WTC11 (cell line): ENCODE results near the gene PRKCZ. TPM values are rescaled to one million over a fixed set of nuclear protein-coding genes. Genes with fewer than 3 reads are reported as not detected.

ENCODE experiments used
- ATAC-seq: fragments of 200-7000 bp; cut with Tn5 transposase; 2 replicates; pipeline ENCODE4 v1.10.0; 2021; ENCODE audit warnings: mild to moderate bottlenecking, moderate library complexity
- CTCF ChIA-PET: fragments of 300-600 bp; sonication (Branson Sonifier 250); formaldehyde crosslinking; loops from one replicate; lab custom pipeline; 2021; ENCODE audit warnings: antibody characterized with exemption; lab: Charles Lee
- POLR2A ChIA-PET: fragments of 350-600 bp; sonication (Branson Sonifier 250); formaldehyde crosslinking; loops from one replicate; lab custom pipeline; 2021; ENCODE audit warnings: antibody characterized with exemption; lab: Charles Lee
- DNase-seq: peaks from one replicate; pipeline ENCODE4 v3.0.0; 2021; ENCODE audit warnings: low spot score
- H3K27ac Mint-ChIP-seq: 2 replicates; pipeline ENCODE4 v1.8.0; 2021; ENCODE audit warnings: mixed read lengths
- H3K27me3 Mint-ChIP-seq: 2 replicates; pipeline ENCODE4 v1.8.0; 2021; ENCODE audit warnings: low read depth, mild to moderate bottlenecking, moderate library complexity, mixed read lengths
- H3K36me3 Mint-ChIP-seq: 2 replicates; pipeline ENCODE4 v1.8.0; 2021; ENCODE audit warnings: mixed read lengths
- H3K4me1 Mint-ChIP-seq: 2 replicates; pipeline ENCODE4 v1.8.0; 2022; ENCODE audit warnings: mixed read lengths
- H3K4me3 Mint-ChIP-seq: 2 replicates; pipeline ENCODE4 v1.8.0; 2021; ENCODE audit warnings: mild to moderate bottlenecking, moderate library complexity, mixed read lengths
- H3K9me3 Mint-ChIP-seq: 2 replicates; pipeline ENCODE4 v1.8.0; 2021; ENCODE audit warnings: mixed read lengths
- ATF6 ChIP-seq: sonication (generic); formaldehyde crosslinking; IDR thresholded peaks from 2 replicates; pipeline ENCODE4 v1.8.1; 2023; ENCODE audit warnings: mild to moderate bottlenecking, missing genetic modification reagents
- CREB1 ChIP-seq: sonication (generic); formaldehyde crosslinking; IDR thresholded peaks from 2 replicates; pipeline ENCODE4 v1.8.0; 2023; ENCODE audit warnings: mild to moderate bottlenecking, missing genetic modification reagents
- CREM ChIP-seq: sonication (generic); formaldehyde crosslinking; IDR thresholded peaks from 2 replicates; pipeline ENCODE4 v1.8.1; 2022; ENCODE audit warnings: mild to moderate bottlenecking, missing genetic modification reagents, moderate library complexity
- ELF4 ChIP-seq: sonication (generic); formaldehyde crosslinking; IDR thresholded peaks from 2 replicates; pipeline ENCODE4 v1.8.1; 2022; ENCODE audit warnings: low read depth, mild to moderate bottlenecking, moderate library complexity, missing genetic modification reagents
- GRHL2 ChIP-seq: fragments of 250-450 bp; sonication (Bioruptor Pico); IDR thresholded peaks from 2 replicates; pipeline ENCODE4 v1.8.0; 2022; ENCODE audit warnings: mild to moderate bottlenecking, moderate library complexity; ENCODE audit not compliant: insufficient replicate concordance, severe bottlenecking
- HMGA2 ChIP-seq: fragments of 250-450 bp; sonication (Bioruptor Pico); IDR thresholded peaks from 2 replicates; pipeline ENCODE4 v1.4.0; 2021; ENCODE audit warnings: mild to moderate bottlenecking, moderate library complexity
- IRF1 ChIP-seq: sonication (generic); formaldehyde crosslinking; IDR thresholded peaks from 2 replicates; pipeline ENCODE4 v1.8.0; 2023; ENCODE audit warnings: missing genetic modification reagents
- MYBL2 ChIP-seq: sonication (generic); formaldehyde crosslinking; IDR thresholded peaks from 2 replicates; pipeline ENCODE4 v1.8.1; 2023; ENCODE audit warnings: mild to moderate bottlenecking, moderate library complexity, missing genetic modification reagents
- NR1H2 ChIP-seq: sonication (generic); formaldehyde crosslinking; IDR thresholded peaks from 2 replicates; pipeline ENCODE4 v1.9.0; 2021; ENCODE audit warnings: mild to moderate bottlenecking, moderate library complexity, missing genetic modification reagents
- NR2C2 ChIP-seq: sonication (generic); formaldehyde crosslinking; IDR thresholded peaks from 2 replicates; pipeline ENCODE4 v1.8.0; 2022; ENCODE audit warnings: mild to moderate bottlenecking, missing genetic modification reagents
- TCF7 ChIP-seq: sonication (generic); formaldehyde crosslinking; IDR thresholded peaks from 2 replicates; pipeline ENCODE4 v1.8.0; 2022; ENCODE audit warnings: mild to moderate bottlenecking, low read depth, missing genetic modification reagents, moderate library complexity
- USF1 ChIP-seq: sonication (generic); formaldehyde crosslinking; IDR thresholded peaks from 2 replicates; pipeline ENCODE4 v1.8.0; 2022; ENCODE audit warnings: mild to moderate bottlenecking, missing genetic modification reagents
- ZBTB21 ChIP-seq: sonication (generic); formaldehyde crosslinking; IDR thresholded peaks from 2 replicates; pipeline ENCODE4 v1.8.1; 2023; ENCODE audit warnings: mild to moderate bottlenecking, missing genetic modification reagents, borderline replicate concordance
- ZMAT4 ChIP-seq: fragments of 250-450 bp; sonication (Bioruptor Pico); IDR thresholded peaks from 2 replicates; pipeline ENCODE4 v1.9.0; 2021; ENCODE audit warnings: mild to moderate bottlenecking
- ZNF121 ChIP-seq: sonication (generic); formaldehyde crosslinking; IDR thresholded peaks from 2 replicates; pipeline ENCODE4 v1.8.0; 2023; ENCODE audit warnings: missing genetic modification reagents
- ZNF396 ChIP-seq: fragments of 250-450 bp; sonication (Bioruptor Pico); IDR thresholded peaks from 2 replicates; pipeline ENCODE4 v1.8.0; 2021; ENCODE audit warnings: mild to moderate bottlenecking, moderate library complexity, borderline replicate concordance
- ZNF416 ChIP-seq: fragments of 250-450 bp; sonication (Bioruptor Pico); IDR thresholded peaks from 2 replicates; pipeline ENCODE4 v1.9.0; 2021; ENCODE audit warnings: mild to moderate bottlenecking, inconsistent platforms
- ZNF423 ChIP-seq: fragments of 250-450 bp; sonication (Bioruptor Pico); IDR thresholded peaks from 2 replicates; pipeline ENCODE4 v2.1.2; 2022; ENCODE audit warnings: mild to moderate bottlenecking, moderate library complexity
- ZNF532 ChIP-seq: fragments of 250-450 bp; sonication (Bioruptor Pico); IDR thresholded peaks from 2 replicates; pipeline ENCODE4 v1.9.0; 2021; ENCODE audit warnings: mild to moderate bottlenecking, borderline replicate concordance
- ZNF671 ChIP-seq: fragments of 250-450 bp; sonication (Bioruptor Pico); IDR thresholded peaks from 2 replicates; pipeline ENCODE4 v1.8.0; 2021; ENCODE audit warnings: mild to moderate bottlenecking
- total RNA-seq: library from RNA; stranded (reverse); gene quantifications from 3 replicates; pipeline ENCODE4 v1.2.3, GENCODE V29; 2021

Gene PRKCZ
- total RNA-seq, 1 experiment from 2014 or later, result 52.5 TPM

- no peak for TF ChIP-seq ZNF532 (CRISPR knock-in tag)
- no peak for TF ChIP-seq GRHL2 (CRISPR knock-in tag)
Observed at GRCh38 chr1:2109581-2110021, 59.4 kb downstream of the PRKCZ start (continued).

GRCh38 chr1:2110191-2110737 lies 60.1 kb downstream of the PRKCZ start:
- CTCF ChIA-PET, result interaction anchor here (1.2 to 1.9 kb wide), 2 partner anchors 30 to 64 kb away, joined by 4 to 8 read pairs; no protein-coding TSS in a partner anchor
- H3K27ac Mint-ChIP-seq, result no peak overlapping the region
- no peak for DNase-seq
- peaks cover 6% of the 10 kb centered on the region for H3K4me1 Mint-ChIP-seq
- no peak overlapping the region for H3K4me3 Mint-ChIP-seq
- H3K36me3 Mint-ChIP-seq, result peaks cover 6% of the 10 kb centered on the region; the same call in 1 of the 2 replicates
- TF ChIP-seq ZNF423 (CRISPR knock-in tag) (no peak), HMGA2 (CRISPR knock-in tag) (no peak), GRHL2 (CRISPR knock-in tag) (no peak), NR1H2 (CRISPR knock-in tag) (no peak), USF1 (CRISPR knock-in tag) (no peak), ZBTB21 (CRISPR knock-in tag) (no peak), ELF4 (CRISPR knock-in tag) (no peak), NR2C2 (CRISPR knock-in tag) (no peak), MYBL2 (CRISPR knock-in tag) (no peak), ZNF671 (CRISPR knock-in tag) (no peak), IRF1 (CRISPR knock-in tag) (no peak), ZNF416 (no peak), ZMAT4 (CRISPR knock-in tag) (no peak), CREB1 (no peak), ZNF396 (no peak), ZNF121 (no peak), ATF6 (CRISPR knock-in tag) (no peak), TCF7 (CRISPR knock-in tag) (no peak), CREM (CRISPR knock-in tag) (no peak)
- no peaks in the 10 kb centered on the region for H3K9me3 Mint-ChIP-seq
- H3K27me3 Mint-ChIP-seq, result no peaks in the 10 kb centered on the region
- no peak for ATAC-seq
- POLR2A ChIA-PET, result no interaction called here
